HG03280 (cell line): Measurements from ENCODE around the gene PRKAG1.
A peak's percentile ranks its signal among the peaks of the same experiment; 100 is the strongest.
"Not testable (repeated sequence)": the region's sequence is repeated elsewhere in the genome, so short reads cannot be mapped to it uniquely, and the experiment has no call there.

Experiments
- ATAC-seq: cut with Tn5 transposase; IDR thresholded peaks from one replicate; pipeline ENCODE4 v1.9.1; 2021; ENCODE audit warnings: mild to moderate bottlenecking, moderate library complexity; ENCODE audit not compliant: unreplicated experiment

Gene PRKAG1

DNA sequence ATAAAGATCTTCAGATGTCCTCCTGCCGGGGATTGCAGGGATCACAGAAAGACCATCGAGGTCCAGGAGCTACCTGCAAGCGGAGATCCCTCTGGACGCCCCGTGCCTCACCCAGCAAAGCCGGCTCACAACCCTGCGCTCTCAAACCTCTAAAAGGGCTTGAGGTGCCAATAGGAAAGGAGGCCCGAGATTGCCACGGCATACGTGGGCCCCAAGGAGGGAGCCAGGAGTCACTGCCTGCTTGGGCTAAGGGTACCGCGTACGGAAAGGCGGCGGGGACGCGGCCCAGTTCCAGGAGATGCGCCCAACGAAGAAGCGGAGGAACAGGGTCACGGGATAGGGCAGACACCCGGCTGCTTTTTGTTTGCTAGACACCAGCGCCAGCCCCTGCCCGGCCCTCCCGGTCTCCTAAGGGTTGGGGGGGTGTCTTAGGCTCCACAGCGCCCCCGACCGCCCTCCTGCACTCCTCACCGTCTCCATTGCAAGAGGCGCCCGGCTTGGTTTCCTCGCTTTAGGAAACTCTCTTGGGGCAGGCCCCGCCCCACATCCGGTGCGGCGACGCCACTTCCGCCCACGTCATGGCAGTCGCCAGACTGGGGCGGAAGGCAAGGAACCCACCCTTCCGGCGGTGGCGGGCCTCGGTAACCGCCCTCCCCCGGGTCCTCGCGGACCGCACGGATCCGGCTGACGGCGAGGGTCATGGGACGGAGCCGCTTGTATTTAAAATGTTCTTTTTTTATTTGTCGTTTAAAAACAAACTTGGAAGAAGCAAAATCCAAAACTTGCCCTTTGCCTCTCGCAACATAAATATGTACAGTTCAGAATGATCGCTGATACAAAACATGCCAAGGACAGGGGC lies at the start of gene PRKAG1:
Gene PRKAG1, minus strand, starts transcription at position 516 of the 859 bp plus-strand sequence. Its CDS starts 36 bp downstream, at position 480.
- ATAC-seq = peak; percentile 91

DNA sequence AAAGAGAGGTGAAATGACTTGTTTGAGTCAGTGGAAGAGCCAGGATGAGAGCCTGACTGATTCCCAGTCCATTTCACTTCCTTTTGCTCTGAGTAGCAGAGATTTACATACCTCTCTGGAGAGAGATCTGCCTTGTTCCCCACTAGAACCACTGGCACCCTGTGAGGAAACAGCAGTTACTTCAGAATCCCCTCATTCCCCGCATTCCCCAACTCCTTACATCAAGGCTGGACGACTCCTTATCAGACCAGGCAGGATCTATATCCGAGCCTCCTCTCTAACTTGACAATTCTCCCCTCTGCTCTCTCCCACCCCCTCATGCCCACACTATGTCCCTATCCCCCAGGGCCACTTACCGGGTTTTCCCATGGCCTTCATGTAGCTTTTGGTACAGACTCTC lies 47.5 kb upstream of the PRKAG1 start:
- no peak for ATAC-seq

DNA sequence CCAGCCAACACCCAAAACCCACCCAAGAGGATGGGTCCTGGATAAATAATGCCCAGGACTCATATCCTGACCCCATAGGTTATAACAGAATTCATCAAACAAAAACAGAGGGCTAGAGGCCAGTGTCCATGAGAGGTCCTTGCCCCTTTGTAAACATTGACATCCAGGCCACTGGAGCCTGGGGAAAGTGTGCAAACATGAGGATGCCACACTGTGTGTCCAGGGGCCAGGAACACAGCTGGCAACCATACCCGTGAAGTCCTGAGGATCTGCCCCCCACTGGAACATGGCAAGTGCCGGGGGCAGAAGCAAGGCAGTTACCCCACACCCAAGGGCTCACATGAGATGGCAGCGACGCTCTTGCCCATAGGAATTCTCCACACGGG lies 46.2 kb upstream of the PRKAG1 start:
- no peak for ATAC-seq

DNA sequence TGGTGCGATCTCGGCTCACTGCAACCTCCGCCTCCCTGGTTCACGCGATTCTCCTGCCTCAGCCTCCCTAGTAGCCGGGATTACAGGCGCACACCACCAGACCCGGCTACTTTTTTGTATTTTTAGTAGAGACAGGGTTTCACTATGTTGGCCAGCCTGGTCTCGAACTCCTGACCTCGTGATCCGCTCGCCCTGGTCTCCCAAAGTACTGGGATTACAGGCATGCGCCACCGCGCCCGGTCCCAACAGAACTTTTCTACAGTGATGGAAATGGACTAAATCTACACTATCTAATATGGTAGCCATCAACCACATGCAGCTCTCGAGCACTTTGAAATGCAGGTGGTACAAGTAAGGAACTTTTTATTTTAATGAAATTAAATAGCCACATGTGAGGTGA lies 43.3 kb upstream of the PRKAG1 start:
- ATAC-seq = not testable (repeated sequence)

DNA sequence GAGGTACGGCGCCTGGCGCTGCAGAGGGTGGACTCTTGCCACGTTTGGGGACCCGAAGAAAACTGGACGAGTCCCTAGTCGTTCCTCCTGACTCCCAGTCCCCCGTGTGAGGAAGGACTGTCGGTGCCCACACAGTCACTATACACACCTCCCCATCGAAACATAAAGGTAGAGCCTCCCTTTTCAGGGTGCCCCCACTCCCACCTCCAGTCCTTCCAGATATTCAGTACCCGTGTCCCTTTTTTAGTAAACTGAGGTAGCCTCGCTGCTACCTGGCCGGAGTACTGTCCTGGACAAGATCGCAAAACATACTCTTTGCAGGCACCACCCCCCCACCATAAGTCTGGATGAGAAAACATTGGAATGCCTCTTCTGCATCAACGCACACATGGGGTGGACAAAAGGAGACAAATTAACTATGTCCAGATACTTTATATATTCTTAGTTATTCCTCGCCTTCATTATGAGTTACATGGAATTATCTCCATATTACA lies 42.6 kb upstream of the PRKAG1 start:
- no peak for ATAC-seq

DNA sequence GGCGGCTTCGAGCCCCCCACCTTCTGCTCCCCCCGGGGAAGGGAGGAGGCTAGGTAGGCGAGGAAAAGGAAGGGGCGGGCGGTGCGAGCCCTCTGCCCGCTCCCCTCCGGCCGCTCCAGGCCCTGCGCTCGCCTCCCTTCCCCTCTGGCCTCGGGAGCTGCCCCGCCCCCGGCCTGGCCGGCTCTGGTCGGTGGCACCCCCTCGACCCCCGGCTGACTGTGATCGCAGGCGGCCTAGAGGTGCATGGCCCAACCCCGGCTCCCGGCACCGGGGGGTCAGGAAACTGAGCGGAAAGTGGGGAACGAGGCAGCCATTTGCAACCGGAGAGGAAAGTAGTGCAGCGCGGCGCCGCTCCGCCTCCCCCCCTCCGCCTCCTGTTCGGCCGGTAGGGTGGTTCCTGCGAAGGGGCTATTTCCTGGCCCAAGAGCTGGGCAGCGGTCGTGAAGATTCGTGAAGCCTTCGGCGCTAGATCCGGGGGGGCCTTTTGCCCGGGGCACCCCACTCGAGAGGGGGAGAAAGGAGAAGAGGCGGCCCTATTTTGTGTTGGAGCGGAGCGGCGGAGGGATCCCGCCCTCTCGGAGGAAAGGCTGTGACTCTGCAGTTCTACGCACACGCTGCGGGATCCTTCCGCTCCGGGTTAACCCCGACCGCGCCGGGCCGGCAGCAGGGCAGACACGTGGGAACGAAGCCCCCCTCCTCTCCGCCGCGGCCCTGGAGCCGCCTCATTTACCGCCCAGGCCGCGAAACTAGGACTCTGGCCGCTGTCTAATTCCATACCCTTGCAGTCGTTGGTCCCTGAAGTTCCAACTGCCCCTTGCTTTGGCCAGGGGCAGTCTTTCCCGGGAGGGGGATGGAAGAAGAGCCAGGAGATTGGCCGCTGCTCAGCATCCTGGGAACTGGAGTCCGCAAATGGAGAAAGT lies 41.9 kb upstream of the PRKAG1 start, which contains the start of gene KMT2D:
Gene KMT2D, minus strand, starts transcription at position 558 of the 920 bp plus-strand sequence. CDS start 5,470 bp downstream, outside the sequence.
- peak; percentile 53 for ATAC-seq

DNA sequence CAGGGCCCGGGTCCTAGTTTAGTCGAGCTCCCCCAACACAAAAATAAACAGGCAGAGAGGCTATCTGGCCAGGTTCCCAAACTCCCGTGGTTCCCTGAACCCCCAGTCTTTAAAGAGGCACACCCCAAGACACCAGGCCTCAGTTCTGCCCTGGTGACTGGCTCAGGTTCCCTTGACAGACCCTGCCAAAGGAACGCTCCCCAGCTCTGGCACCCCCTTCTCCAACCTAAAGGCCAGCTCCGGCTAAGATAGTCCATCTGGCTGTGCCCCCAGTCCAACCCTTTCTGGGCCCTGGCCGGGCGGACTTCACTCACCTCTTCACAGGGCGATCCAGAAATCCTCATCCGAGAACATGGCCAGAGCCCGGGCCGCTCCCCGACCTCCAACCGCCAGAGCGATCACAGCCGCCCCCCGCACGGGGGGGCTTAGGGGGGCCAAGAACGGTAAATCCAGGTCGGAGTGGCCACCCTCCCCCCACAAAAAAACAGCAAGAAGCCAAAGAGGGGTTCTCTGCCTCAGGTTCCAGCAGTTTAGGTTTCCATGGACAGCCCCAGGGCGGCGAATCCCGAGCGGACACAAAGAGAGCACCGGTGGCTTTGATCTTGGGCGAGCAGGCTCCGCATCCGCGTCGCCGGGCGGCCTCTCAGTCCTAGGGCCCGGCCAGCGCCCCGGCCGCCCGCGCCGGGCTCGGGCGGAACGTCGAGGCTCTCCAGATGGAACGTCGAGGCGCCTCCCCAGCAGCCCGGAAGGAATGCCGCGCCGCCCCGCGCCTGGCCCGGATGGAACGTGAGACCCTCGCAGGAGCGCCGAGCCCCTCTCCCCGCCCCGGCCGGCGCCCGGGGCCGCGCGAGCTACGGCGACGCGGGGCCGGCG lies 41.0 kb upstream of the PRKAG1 start:
- ATAC-seq = peak; percentile 7

DNA sequence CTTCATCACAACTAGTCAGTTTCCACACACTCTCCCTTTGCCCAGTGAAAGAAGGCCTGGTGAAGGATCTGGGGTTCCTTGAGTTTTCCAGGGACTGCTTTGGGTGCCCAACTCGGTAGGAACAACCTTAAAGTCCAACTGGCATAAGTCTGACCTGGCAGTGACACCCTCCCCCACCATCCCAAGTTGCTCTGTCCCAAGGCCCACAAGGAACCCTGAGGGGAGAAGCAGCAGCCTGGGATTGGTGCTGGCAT lies 40.4 kb upstream of the PRKAG1 start:
- no peak for ATAC-seq

DNA sequence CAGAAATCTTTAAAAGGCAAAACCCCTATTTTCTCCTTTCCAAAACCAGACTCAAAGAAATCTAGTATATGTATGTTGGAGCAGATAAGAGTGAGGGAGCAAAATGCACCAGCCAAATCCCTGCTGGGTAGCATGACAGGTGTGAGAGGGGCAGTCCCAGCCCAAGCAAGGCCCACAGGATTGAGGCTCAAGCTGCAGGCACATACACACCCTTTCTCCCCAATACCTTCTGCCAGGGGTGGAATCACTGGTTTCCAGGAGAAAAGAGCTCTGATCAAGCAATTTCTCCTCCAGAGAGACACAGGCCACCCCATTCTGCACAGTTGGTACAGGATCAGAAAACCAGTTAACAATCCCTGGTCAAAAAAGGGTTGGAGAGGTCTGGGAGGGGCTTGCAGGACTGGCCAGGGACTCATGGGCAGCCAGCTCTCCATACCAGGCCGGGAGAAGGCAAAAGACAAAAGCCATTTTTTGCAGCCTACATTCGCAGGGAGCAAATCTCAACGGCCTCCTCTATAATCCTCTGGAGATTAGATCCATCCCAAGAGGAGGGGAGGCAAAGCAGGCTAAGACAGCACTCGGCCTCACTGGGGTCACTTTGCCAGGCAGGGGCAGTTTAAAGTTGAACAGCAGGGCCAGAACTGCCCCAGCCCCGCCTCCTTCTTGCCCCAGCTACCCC lies 39.9 kb upstream of the PRKAG1 start:
- ATAC-seq = no peak

DNA sequence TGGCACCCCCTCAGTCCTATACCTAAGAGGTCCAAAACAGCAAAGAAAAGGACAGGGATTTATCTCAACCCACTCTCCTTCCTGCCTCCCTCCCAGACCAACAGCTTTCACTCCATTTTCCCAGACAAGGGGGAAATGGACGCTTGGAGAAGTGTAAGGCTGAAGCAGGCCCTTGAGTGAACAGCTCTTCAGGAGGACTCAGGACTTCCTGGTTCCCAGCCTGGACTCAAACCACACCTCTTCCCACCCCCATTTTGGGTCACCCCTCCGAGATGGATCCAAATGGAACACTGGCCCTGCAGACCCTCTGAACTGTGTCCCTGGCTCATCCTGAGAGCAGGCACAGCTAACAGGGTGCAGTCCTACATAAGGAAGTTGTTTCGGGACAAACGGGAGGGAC lies 39.3 kb upstream of the PRKAG1 start:
- no peak for ATAC-seq

DNA sequence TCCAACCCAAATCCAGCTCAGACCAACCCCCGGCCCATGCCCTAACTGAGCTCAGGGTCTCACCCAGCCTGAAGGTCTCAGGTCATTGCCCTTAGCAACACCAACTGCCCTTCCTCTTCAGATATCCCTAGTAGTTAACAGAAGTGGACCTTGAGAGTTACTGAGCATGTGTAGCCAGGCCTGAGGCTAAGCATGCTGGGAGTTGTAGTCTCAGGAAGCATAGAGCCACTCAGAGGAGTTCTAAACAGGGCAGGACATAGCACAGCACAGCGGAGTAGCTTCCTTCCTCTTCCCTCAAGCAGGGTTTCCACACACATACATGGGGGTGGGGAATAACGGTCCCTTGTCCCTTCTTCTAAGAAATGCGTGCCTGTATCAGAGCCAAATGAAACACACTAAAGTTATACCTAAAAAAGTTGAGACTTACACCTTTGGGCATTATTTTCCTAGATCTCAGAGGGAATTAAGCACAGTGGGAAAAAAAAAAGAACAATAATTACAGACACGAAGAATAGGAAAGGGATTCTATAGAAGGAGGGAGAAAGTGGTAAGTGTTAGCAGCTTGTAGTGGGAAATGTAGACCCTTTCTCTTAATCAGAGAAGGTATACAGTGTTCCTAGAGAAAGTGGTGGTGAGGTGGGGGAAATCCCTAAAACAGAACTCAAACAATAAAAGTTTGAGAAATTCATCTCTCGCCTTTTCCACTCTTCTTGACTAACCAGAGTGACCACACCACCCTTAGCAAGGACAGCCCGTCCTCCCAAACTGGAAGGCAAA lies 37.6 kb upstream of the PRKAG1 start:
- peak; percentile 57 for ATAC-seq

DNA sequence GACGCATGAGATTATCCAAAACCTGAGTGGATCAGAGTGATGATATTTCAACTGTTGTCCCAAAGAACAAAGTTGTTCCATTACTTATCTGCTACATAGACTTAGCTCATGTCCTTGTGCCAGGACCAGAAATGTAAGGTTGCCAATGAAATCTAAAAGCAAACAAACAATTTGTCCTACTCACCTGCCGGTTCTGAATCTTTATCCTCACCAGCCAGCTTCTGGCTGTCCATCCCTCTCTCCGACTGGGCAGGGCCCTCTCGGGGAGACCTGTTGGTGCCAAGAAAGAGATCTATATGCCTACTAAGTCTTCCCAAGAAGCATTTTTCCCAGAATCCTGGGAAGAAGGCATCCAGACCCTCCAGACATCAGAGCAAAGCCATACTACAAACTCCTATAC lies 36.5 kb upstream of the PRKAG1 start:
- ATAC-seq = no peak

DNA sequence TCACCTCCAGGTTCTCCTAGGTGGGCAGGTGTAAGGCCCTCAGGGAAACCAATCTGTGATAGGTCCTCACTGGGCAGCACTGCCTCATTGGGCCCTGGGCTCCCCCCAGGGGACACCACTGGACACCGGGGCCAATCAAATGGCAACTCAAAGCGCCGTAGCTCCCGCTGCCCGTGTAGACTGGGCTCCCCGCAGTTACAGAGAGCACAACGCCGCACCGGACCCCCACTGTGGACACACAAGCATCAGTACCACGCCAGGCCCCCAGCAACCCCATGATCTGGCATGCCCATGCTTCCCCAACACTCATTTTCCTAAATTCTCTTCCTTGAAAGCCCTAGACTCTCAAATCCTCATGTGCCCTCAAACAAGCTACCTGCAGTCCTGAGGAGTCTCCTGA lies 35.9 kb upstream of the PRKAG1 start:
- no peak for ATAC-seq

DNA sequence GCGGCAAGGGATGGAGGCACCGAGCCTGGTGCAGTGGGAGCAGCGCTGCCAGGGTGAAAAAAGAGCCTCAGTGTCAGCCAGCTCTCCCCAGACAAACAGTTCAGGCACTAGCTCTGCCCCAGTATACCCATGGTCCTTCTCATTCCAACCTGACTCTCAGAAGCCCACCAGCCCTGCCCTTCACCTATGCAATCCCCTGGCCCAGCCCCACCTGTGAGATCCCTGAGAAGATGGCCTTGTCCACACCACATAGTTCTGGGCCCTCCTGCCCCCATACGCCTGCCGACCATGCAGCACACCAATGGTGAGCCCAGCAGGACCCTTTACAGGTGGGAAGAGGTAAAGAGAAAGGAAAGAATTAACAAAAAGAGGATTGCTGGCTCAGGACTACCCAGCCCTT lies 35.5 kb upstream of the PRKAG1 start:
- no peak for ATAC-seq

DNA sequence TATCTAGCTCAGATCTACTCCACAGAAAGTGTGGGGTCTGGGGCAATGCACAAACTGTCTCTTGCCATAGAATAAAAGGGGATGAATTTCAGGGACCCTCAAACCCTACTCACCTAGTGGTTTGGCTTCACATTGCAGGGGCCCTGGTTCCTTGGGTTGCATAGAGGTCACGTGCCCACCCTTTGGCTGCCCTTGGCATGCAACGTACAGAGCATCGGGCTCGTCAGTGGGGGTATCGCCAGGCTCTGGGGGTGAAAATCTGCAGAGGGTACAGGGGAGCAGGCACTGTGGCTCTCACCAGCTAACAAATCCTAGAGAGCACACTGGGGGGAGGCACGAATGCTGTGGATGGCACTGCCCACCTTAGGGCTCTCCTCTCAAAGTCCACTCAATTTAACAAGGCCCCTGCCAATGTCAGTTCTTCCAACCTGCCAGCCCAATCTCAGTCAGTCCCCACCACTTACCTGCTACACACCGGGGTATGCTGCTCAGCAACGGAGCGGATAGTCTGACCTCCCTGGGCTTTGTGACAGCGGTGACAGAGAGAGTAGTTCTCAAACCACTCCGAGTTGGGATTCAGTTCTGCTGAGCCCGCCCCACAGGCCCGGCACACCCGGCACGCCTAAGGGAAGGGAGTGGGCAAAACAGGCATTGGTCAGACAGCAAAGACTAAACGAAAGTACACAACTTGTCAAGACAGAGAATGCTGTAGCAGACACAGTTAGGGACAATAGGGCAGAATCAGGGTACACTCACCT lies 34.1 kb upstream of the PRKAG1 start:
- no peak for ATAC-seq

DNA sequence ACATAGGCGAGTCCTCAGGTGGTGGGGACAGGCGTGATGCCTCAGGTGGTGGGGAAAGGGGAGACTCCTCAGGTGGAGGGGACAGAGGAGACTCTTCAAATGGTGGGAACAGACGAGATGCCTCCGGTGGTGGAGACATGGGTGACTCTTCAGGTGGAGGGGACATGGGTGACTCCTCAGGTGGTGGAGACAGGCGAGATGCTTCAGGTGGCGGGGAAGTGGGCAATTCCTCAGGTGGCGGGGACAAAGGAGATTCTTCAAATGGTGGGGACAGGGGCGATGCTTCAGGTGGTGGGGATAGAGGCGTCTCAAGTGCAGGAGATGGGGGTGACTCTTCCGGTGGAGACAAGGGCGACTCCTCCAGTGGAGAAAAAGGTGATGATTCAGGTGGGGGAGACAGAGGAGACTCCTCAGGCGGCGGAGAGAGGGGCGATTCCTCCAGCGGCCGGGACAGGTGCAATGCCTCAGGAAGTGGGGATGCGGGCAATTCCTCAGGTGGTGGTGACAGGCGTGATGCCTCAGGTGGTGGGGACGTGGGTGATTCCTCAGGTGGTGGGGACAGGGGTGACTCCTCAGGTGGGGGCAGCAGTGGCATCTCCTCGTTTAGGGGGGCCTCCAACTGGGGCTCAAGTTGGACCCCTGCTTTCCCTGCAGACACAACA lies 33.3 kb upstream of the PRKAG1 start:
- no peak for ATAC-seq

DNA sequence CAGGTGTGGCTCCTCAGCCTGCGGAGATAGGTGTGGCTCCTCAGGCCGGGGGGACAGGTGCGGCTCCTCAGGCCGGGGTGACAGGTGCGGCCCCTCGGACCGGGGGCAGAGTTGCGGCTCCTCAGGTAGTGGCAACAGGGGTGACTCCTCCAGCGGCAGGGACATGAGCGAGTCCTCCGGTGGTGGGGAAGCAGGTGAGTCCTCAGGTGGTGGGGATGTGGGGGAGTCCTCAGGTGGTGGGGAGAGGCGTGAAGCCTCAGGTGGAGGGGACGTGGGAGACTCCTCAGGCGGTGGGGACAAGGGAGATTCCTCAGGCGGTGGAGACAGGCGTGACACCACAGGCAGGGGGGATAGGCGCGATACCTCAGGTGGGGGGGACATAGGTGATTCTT lies 32.8 kb upstream of the PRKAG1 start:
- ATAC-seq = no peak
